ENCODE results near the gene ATRNL1. TPM values are rescaled to one million over a fixed set of nuclear protein-coding genes. Genes with fewer than 3 reads are reported as not detected.

The ATRNL1 gene
- total RNA-seq, 1 experiment from 2014 or later: 35.1 TPM

- no peak for DNase-seq
- no peaks in the 10 kb centered on the region for H3K36me3 ChIP-seq (replicated peaks; ENCODE audit: control insufficient read depth, insufficient read depth, low read length)
- no peaks in the 10 kb centered on the region for H3K27me3 ChIP-seq (ENCODE audit: control insufficient read depth, insufficient read depth, low read length)
- H3K4me3 ChIP-seq (ENCODE audit: insufficient read depth, low read depth, low read length): no peak overlapping the region
These were observed 774.1 kb downstream of the ATRNL1 start for GRCh38 chr10:115867305-115867704.

GRCh38 chr10:115871855-115872254 is 778.7 kb downstream of the ATRNL1 start:
- Histone ChIP-seq H3K27me3 (ENCODE audit: control insufficient read depth, insufficient read depth, low read length) (no peaks in the 10 kb centered on the region), H3K4me3 (ENCODE audit: insufficient read depth, low read depth, low read length) (no peak overlapping the region), H3K36me3 (replicated peaks; ENCODE audit: control insufficient read depth, insufficient read depth, low read length) (no peaks in the 10 kb centered on the region)
- no peak for DNase-seq

GRCh38 chr10:115875172-115875571 is 782.0 kb downstream of the ATRNL1 start:
- H3K4me3 ChIP-seq (ENCODE audit: insufficient read depth, low read depth, low read length): no peak overlapping the region
- peaks cover 2% of the 10 kb centered on the region for H3K27me3 ChIP-seq (ENCODE audit: control insufficient read depth, insufficient read depth, low read length)
- no peak for DNase-seq
- no peaks in the 10 kb centered on the region for H3K36me3 ChIP-seq (replicated peaks; ENCODE audit: control insufficient read depth, insufficient read depth, low read length)

- DNase-seq: no peak
- Histone ChIP-seq H3K27me3 (ENCODE audit: control insufficient read depth, insufficient read depth, low read length) (peaks cover 19% of the 10 kb centered on the region), H3K36me3 (replicated peaks; ENCODE audit: control insufficient read depth, insufficient read depth, low read length) (no peaks in the 10 kb centered on the region), H3K4me3 (ENCODE audit: insufficient read depth, low read depth, low read length) (no peak overlapping the region)
These were observed 786.4 kb downstream of the ATRNL1 start for GRCh38 chr10:115879372-115880089.

GRCh38 chr10:115882021-115882420 is 788.9 kb downstream of the ATRNL1 start:
- no peak for DNase-seq
- H3K4me3 ChIP-seq (ENCODE audit: insufficient read depth, low read depth, low read length): no peak overlapping the region
- H3K27me3 ChIP-seq (ENCODE audit: control insufficient read depth, insufficient read depth, low read length): peaks cover 19% of the 10 kb centered on the region
- no peaks in the 10 kb centered on the region for H3K36me3 ChIP-seq (replicated peaks; ENCODE audit: control insufficient read depth, insufficient read depth, low read length)

GRCh38 chr10:115883372-115883771 is 790.2 kb downstream of the ATRNL1 start:
- Histone ChIP-seq H3K4me3 (ENCODE audit: insufficient read depth, low read depth, low read length) (no peak overlapping the region), H3K27me3 (ENCODE audit: control insufficient read depth, insufficient read depth, low read length) (peaks cover 19% of the 10 kb centered on the region), H3K36me3 (replicated peaks; ENCODE audit: control insufficient read depth, insufficient read depth, low read length) (no peaks in the 10 kb centered on the region)
- DNase-seq: no peak

- no peak for DNase-seq
- Histone ChIP-seq H3K4me3 (ENCODE audit: insufficient read depth, low read depth, low read length) (no peak overlapping the region), H3K36me3 (replicated peaks; ENCODE audit: control insufficient read depth, insufficient read depth, low read length) (no peaks in the 10 kb centered on the region), H3K27me3 (ENCODE audit: control insufficient read depth, insufficient read depth, low read length) (peaks cover 19% of the 10 kb centered on the region)
These were observed 791.2 kb downstream of the ATRNL1 start for GRCh38 chr10:115884331-115884730.

- no peak for DNase-seq
- no peak overlapping the region for H3K4me3 ChIP-seq (ENCODE audit: insufficient read depth, low read depth, low read length)
- no peaks in the 10 kb centered on the region for H3K36me3 ChIP-seq (replicated peaks; ENCODE audit: control insufficient read depth, insufficient read depth, low read length)
- H3K27me3 ChIP-seq (ENCODE audit: control insufficient read depth, insufficient read depth, low read length): no peaks in the 10 kb centered on the region
These were observed 802.0 kb downstream of the ATRNL1 start for GRCh38 chr10:115895166-115895565.

- no peak overlapping the region for H3K4me3 ChIP-seq (ENCODE audit: insufficient read depth, low read depth, low read length)
- DNase-seq: no peak
- no peaks in the 10 kb centered on the region for H3K27me3 ChIP-seq (ENCODE audit: control insufficient read depth, insufficient read depth, low read length)
- H3K36me3 ChIP-seq (replicated peaks; ENCODE audit: control insufficient read depth, insufficient read depth, low read length): no peaks in the 10 kb centered on the region
These were observed 805.1 kb downstream of the ATRNL1 start for GRCh38 chr10:115898242-115898641.

- Histone ChIP-seq H3K4me3 (ENCODE audit: insufficient read depth, low read depth, low read length) (no peak overlapping the region), H3K36me3 (replicated peaks; ENCODE audit: control insufficient read depth, insufficient read depth, low read length) (no peaks in the 10 kb centered on the region), H3K27me3 (ENCODE audit: control insufficient read depth, insufficient read depth, low read length) (no peaks in the 10 kb centered on the region)
- no peak for DNase-seq
These were observed 809.4 kb downstream of the ATRNL1 start for GRCh38 chr10:115902596-115902995.

- no peak for DNase-seq
- Histone ChIP-seq H3K27me3 (ENCODE audit: control insufficient read depth, insufficient read depth, low read length) (no peaks in the 10 kb centered on the region), H3K4me3 (ENCODE audit: insufficient read depth, low read depth, low read length) (no peak overlapping the region), H3K36me3 (replicated peaks; ENCODE audit: control insufficient read depth, insufficient read depth, low read length) (no peaks in the 10 kb centered on the region)
These were observed 810.0 kb downstream of the ATRNL1 start for GRCh38 chr10:115903207-115903606.

- no peaks in the 10 kb centered on the region for H3K36me3 ChIP-seq (replicated peaks; ENCODE audit: control insufficient read depth, insufficient read depth, low read length)
- H3K4me3 ChIP-seq (ENCODE audit: insufficient read depth, low read depth, low read length): no peak overlapping the region
- DNase-seq: no peak
- H3K27me3 ChIP-seq (ENCODE audit: control insufficient read depth, insufficient read depth, low read length): no peaks in the 10 kb centered on the region
These were observed 810.7 kb downstream of the ATRNL1 start for GRCh38 chr10:115903845-115904244.

GRCh38 chr10:115909037-115909436 is 815.9 kb downstream of the ATRNL1 start:
- Histone ChIP-seq H3K27me3 (ENCODE audit: control insufficient read depth, insufficient read depth, low read length) (no peaks in the 10 kb centered on the region), H3K36me3 (replicated peaks; ENCODE audit: control insufficient read depth, insufficient read depth, low read length) (no peaks in the 10 kb centered on the region), H3K4me3 (ENCODE audit: insufficient read depth, low read depth, low read length) (no peak overlapping the region)
- DNase-seq: no peak

- no peak for DNase-seq
- H3K36me3 ChIP-seq (replicated peaks; ENCODE audit: control insufficient read depth, insufficient read depth, low read length): no peaks in the 10 kb centered on the region
- H3K27me3 ChIP-seq (ENCODE audit: control insufficient read depth, insufficient read depth, low read length): no peaks in the 10 kb centered on the region
- no peak overlapping the region for H3K4me3 ChIP-seq (ENCODE audit: insufficient read depth, low read depth, low read length)
These were observed 817.0 kb downstream of the ATRNL1 start for GRCh38 chr10:115909962-115910731.

GRCh38 chr10:115914475-115914874 is 821.3 kb downstream of the ATRNL1 start:
- DNase-seq: no peak
- Histone ChIP-seq H3K4me3 (ENCODE audit: insufficient read depth, low read depth, low read length) (no peak overlapping the region), H3K36me3 (replicated peaks; ENCODE audit: control insufficient read depth, insufficient read depth, low read length) (no peaks in the 10 kb centered on the region), H3K27me3 (ENCODE audit: control insufficient read depth, insufficient read depth, low read length) (no peaks in the 10 kb centered on the region)

Data from H7 (cell line).